ENCODE results near the gene MYO18A.

MYO18A gene

DNA sequence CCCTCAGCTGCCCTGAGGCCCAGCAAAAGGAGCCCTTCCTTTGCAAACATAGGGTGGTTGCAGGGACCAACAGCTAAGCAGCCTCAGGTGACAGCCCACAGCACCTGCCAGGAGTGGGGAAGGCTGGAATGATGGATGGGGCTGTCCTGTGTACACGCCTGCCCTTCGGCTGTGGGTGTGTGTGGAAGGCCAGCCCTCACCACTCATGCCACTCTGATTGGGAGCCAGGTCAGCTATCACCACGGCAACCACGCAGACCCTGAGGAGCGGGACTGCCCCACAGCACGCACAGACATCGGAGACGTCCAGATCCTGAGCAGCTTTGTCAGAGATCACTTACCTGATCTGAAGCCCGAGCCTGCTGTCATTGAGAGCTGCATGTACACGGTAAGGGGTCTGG is 125.4 kb downstream of the MYO18A start:
- no peak for DNase-seq (ENCODE audit: low spot score)

DNA sequence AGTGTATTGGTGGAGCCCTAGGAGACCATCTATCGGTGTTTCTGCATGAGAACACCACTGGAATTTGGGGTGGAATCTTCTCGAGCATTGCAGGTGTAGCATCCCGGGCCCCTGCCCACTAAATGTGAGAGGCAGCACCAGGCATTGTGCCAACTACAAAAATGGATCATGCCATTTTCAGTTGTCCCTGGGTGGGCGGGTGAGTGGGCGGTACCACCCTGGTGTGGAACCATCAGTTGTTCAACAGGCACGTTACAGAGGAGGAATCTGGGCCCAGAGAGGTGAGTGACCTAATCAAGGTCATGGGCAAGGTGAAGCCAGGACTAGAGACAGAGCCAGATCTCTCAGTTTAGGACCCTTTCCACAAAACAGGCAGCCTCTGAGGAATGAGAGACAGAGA is 128.5 kb downstream of the MYO18A start:
- DNase-seq (ENCODE audit: low spot score) = no peak

DNA sequence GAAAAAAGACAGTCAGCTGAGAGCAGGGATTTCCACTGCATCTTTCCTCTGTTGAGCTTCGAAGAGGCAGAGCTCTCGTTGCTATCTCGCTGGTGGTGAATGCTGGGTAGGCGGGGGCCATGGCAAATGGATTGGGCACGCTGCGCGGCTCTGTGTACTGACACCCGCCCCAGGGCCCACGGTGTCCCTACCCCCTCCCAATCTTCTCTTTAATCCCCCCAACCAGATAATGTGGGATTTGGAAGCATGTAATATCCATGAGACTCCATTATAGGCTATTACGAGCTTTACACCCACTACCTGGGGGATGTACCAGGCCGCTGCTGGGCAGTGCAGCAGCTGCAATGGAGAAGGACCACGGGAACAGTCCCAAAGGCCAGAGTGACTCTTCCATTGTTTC is 129.0 kb downstream of the MYO18A start:
- no peak for DNase-seq (ENCODE audit: low spot score)

DNA sequence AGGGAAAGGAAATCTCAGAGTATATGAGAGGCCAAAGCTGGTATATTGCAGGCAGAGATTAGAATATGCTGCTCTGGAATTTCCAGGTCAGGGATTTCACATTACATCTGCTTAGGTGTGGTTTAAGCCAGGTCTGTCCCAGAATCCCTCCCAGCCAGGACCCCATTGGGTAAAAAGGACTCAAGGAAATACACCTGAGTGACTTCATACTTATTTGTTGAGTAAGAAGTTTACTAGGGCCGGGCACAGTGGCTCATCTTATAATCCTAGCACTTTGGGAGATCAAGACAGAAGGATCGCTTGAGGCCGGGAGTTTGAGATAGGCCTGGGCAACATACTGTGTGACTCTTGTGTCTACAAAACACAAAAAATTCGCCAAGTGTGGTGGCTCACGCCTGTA is 130.0 kb downstream of the MYO18A start:
- no peak for DNase-seq (ENCODE audit: low spot score)

DNA sequence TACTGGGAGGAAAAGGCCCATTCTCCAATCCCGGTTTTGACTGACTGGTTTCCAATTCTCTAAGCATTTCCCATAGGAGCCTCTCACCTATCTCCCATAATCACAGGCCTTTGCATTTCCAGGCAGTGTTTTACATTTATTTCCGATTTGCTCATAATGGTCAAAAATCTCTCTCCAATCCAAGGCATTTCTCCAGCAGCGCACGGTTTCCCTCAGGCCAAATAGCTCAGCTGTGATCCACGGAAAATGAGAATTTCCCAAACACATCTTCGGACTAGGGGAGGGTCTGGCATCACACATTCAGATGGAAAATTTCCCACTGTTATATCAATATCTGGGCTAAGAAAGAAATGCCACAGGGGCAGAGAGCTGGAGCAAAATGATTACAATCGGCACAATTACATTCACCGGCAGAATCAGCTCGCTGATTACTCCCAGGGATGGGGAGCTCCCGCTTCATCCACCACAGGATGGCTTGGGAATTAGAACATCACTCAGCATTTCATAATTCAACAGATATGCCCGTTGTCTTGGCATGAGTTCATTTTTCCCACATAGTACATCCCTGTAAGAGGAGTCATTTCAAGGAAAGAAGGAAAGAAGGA is 130.6 kb downstream of the MYO18A start:
- DNase-seq (ENCODE audit: low spot score) = no peak

DNA sequence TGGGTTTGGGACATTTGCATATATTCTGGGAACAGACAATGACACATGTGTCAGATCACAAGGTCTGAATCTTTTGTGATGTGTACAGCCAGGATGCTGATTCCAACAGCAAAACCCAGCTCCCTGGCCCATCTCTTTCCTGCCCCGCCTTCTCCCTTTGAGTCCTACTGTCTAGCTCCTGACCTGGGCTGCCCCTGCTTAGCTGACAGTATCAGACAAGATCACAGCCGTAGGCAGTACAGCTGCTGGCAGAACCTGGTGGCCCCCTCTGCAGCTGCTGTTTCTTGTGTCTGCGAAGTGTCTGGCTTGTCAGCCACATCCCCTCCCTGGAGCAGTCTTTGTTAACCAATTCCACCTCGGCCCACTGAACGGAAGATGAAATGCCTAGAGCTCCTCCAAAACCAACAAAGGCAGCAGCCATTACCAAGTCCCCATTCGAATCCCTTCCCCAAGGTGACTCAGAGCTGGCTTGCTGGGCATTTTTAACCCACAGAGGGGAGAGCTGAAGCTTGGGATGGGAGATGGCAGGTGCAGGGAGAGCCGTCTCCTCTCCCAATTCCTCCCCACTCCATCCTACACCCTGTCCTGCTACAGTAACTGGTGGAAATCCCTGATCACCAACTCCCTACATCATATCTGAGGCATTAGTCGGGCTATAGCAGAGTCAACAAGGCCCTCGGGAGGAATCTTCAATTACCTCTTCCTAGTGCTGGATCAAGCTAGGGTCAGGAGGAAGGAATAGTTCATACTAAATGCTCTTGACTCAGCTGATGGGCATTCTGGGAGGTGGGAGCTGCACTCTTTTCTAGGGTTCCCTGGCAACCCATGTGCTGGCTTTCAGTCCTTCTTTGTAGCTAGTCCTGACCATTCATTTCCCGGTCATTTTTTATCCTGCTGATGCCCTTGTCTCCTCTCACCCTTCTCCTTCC is 131.5 kb downstream of the MYO18A start:
- no peak for DNase-seq (ENCODE audit: low spot score)

DNA sequence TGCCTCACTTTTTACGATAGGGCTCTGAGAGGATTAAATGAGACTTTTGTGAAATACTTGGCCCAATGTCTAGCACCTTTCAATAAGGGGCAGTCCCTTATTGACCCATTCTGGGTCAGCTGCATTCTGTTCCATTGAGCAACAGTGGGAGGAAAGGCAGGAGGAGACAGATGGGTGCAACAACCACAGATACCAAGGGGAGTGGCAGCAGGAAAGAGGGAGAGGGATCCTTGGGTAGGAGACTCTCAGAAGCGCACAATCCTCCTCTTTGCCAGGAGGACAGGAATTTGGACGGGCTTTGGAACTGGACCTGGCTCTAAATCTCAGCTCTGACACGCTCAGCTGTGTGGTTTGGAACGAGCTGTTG is 133.7 kb downstream of the MYO18A start:
- DNase-seq (ENCODE audit: low spot score) = no peak

DNA sequence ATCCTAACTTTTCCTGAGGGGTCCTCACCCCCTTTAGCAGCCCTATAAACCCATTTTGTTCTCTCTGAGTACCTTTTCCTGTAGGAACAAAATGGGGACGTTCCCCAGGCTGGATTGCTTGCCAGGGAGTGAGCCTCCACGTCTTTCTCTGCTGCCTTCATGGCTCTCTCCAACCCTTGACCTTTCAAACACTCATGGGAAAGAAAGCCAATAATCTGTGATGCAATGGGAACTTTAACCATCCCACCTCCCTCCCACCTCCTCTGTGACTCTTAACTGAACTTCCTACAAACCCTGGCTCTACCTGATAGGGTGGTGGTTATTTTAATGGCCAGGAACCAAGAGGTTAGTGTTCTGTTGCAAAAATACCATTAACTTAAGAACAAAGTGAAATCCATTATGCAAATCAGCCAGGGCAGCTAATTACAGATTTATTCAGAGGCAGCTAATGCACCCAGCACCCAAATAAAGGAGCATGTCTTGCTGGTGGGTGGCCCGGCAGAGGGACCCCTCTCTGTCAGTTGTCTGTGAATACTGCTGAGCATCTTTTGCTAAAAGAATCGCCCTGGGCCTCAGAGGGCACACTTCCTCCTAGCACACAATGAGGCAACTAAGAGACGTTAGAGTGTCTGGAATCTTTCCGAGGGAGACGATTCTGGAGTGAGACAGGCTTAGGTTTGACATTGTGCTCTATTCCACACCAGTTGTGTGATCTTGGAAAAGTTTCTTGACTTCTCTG is 134.3 kb downstream of the MYO18A start:
- no peak for DNase-seq (ENCODE audit: low spot score)

DNA sequence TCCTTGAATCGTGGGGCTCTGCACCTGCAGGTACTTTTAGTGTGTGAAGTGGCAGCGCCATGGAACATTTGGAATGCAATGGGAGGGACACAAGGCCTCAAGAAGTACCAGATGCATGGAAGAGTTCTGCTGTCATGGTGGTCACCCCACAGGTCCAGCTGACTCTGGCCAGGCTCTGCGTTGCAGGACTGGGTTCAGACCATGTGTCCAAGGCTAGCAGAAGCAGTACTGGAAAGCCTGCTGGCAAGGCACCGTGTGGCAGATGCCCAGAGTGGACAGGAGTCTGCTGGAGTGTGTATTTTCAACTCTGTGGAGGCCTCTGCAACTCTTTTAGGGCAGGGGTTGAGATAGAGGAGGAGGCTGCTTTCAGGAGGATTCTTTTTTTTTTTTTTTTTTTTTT is 135.2 kb downstream of the MYO18A start:
- no peak for DNase-seq (ENCODE audit: low spot score)

DNA sequence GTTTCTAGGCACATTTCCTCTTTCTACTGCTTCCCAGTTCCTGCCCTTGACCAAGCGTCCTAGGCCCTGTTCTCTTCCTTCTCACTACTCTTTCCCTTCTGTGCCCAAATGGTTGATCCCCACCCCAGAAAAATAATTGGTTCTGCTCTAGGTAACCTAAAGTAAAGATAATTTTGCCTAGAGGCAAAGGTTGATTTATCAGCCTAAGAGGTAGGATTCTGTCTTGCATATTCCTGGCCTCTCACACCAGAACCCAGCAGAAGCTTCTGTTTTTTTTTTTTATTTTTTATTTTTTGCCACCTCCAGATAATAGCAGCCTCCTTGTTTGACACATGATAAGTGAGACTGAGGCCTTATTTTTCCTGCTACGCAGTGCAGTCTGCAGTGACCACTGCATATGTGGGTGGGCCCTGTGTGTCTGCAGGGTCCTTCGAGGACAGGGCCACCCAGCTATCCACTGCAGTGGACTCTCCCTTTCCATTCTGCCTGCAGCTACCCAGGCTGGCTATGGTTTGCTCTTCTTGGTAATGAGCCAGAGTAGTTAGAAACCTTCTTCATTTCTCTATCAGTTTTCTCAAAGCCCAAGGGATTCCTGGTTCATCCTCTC is 136.6 kb downstream of the MYO18A start:
- DNase-seq (ENCODE audit: low spot score) = no peak

DNA sequence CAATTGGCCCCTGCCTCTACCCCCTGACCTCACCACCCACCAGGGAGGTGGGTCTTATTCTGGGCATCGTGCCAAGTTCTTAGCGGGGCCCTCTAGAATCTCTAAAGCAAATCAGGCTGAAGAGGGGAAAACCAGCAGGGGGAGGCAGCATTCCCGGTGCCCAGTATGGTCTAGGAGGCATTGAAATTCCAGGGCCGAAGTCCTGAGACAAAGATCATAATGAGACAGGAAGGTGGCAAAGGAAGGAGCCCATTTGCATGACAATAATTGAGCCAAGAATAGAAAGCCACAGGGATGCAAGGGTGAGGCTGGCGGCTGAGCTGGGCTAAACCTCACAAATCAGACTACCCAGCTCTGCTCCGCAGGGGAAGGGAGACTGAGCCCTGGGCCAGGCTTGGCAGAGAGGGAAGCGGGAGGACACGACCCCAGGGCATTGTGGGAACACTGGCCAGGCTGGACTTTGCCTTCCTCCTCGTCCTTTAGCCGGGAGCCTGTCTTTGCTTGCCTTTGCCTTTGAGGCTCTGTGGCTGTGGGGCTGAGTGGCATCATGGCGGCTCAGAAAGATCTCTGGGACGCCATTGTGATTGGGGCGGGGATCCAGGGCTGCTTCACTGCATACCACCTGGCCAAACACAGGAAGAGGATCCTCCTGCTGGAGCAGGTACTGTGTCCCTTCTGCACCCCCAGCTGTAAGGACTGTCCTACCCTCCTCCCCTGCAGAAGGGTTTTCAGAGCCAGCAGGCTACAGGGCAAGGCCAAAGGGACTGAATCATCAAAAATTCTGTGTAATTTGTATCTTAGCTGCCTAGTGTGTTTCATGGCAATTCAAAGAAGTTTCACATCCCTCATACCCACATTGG is 137.3 kb downstream of the MYO18A start, which contains the start of gene PIPOX:
TSS of gene PIPOX (plus strand) at position 463 of the 860 bp plus-strand sequence. CDS start at position 548, 85 bp downstream.
- no peak for DNase-seq (ENCODE audit: low spot score)

DNA sequence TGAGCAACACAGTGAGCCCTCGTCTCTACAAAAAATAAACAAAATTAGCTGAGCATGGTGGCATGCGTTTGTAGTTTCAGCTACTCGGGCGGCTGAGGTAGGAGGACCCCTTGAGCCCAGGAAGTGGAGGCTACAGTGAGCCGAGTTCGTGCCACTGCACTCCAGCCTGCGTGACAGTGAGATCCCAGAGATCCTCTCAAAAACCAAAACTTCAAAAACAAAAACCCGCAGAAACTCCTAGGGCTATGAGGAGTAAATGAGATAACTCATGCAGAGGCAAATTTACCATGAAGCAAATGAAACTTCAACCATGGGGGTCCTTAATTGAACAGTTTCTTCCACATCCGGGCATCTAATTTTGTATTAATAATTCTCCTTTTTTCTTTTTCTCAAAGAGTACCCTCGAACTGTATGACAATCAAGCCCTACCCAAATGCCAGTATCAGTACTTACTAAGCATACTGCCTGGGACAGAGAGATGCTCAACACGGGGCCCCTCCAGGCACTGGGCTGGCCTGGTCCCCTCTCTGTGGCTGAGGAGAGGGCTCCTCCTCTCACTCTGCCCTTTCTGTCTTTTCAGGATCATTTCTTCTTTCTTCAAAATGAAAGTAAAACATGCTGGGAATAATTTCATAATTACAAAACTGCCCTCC is 138.0 kb downstream of the MYO18A start:
- no peak for DNase-seq (ENCODE audit: low spot score)

DNA sequence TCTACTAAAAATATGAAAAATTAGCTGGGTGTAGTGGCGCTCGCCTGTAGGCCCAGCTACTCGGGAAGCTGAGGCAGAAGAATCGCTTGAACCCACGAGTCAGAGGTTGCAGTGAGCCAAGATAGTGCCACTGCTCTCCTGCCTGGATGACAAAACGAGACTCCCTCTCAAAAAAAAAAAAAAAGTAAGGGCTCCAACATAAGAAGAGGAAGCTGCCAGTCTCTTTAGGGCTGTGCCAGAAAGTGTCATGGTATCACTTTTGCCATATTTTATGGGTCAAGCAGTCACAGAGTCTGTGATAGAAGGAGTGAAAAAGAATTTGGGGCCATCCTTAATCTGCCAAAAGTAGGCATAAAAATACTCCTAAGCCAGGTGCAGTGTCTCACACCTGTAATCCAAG is 138.6 kb downstream of the MYO18A start:
- DNase-seq (ENCODE audit: low spot score) = no peak

DNA sequence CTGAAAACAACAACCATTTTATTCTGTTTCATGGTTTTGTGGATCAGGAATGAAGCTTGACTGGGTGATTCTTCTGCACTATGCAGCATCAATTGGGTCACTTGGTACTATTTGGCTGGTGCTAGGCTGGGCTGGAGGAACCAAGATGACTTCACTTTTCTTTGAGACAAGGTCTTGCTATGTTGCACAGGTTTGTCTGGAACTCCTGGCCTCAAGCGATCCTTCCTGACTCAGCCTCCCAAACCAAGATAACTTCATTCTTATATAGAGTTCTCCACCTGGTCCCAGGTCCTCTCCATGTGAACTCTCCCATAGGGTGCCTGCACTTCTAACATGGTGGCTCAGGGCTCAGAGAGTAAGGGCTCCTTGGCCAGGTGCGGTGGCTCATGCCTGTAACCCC is 139.1 kb downstream of the MYO18A start:
- no peak for DNase-seq (ENCODE audit: low spot score)

DNA sequence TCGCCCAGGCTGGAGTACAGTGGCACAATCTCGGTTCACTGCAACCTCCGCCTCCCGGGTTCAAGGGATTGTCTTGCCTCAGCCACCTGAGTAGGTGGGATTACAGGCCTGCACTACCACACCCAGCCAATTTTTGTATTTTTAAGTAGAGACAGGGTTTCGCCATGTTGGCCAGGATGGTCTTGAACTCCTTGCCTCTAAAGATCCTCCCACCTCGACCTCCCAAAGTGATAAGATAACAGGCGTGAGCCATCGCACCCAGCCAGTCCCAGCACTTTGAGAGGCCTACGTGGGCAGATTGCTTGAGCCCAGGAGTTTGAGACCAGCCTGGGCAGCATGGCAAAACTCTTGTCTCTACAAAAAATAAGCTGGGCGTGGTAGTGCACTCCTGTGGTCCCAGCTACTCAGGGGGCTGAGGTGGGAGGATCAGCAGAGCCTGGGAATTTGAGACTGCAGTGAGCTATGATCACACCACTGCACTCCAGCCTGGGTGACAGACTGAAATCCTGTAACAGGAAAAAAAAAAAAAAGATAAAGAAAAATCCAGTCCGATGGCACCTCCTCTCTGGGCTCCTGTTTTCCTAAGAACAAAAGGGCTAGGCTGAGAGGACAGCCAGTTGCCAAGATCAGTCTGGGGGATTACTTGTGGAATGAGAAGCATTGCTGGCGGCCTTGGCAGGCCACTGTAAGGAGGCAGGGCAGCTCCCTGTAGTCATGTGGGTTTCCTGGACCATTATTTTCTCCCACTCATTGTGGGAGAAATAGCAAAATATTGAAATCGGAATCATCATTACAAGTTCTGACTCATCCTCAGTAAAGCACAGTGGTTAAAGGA is 140.2 kb downstream of the MYO18A start:
- no peak for DNase-seq (ENCODE audit: low spot score)

DNA sequence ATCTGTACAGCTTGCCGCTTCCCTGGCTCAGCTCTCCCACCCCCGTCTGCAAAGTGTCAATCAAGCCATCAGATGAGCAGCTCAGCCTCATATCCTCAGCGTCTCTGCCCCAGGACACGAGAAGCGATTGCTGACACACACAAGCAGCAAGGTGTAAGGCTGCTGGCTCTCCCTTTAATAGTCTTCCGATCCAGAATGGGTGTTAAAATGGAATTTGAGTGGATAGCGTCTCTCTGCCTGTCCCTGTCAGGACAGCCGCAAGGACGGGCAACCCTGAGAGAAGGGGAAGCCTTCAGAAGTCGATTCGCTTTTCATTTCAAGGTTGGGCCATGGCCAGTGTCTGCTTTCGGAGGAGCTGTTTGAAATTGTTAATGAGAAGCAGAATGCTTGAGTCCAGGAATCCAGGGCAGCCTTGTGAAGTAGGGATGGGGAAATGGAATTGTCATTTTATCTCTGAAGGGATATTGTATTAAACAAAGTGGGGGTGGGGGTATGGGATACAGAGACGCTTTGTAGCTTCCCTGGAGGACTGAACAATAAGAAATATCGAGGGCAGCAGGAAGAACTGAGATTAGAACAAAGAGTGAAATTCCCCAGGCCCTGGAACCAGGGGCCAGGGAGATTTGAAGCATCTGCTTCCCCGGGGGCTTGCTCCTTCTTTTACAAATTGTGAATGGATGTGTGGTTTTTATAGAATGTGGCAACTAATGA is 142.0 kb downstream of the MYO18A start:
- DNase-seq (ENCODE audit: low spot score) = no peak

DNA sequence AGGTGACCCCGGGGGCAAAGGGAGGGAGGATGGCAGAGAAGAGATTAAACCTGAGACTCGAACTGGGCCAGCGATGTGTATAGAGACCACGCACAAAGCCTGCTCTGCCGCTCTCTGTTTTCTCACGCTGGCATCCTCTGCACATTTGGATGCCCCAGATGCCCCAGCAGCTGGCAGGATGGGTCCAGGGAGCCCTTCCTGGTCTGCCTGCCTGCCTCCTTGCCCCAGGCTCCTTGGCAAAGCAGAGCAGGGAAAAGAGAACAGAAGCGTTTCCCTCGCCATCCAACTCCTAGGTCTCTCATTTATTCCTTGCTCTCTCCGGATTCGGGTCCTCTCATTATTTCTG is 142.5 kb downstream of the MYO18A start:
- no peak for DNase-seq (ENCODE audit: low spot score)

DNA sequence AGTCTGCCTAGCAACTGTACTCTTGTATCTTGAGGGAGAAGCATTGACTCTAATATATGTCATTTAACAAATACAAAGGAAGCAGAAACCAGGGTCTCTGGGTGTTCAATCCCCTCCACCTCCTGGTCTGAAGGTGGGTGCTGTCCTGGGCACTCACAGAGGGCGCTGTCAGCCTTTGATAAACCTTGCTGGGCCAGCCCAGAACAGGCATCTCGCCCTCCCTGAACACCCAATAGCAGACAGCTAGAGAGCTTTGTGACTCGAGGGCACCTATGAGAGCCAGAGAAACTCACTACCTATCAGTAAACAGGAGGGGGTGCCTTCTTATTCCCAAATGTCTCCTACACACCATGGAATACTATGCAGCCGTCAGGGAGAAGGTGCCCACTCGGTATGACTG is 143.6 kb downstream of the MYO18A start:
- no peak for DNase-seq (ENCODE audit: low spot score)

DNA sequence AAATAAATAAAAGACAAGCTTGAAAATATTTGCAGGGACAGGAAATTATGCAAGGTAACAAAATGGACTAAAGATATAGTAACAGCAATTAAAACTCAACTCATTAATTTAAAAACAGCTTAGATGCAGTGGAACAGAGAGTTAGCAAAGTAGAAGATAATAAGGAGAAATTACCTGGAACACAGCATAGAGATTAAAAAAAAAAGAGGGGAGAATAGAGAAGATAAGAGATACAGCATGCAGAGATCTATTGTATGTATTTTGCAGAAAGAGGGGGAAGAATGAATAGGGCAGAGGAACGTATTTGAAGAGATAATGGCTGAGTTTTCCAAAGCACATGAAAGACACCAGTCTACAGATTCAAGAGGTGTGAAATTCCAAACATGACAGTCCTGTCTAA is 145.7 kb downstream of the MYO18A start:
- DNase-seq (ENCODE audit: low spot score) = no peak

DNA sequence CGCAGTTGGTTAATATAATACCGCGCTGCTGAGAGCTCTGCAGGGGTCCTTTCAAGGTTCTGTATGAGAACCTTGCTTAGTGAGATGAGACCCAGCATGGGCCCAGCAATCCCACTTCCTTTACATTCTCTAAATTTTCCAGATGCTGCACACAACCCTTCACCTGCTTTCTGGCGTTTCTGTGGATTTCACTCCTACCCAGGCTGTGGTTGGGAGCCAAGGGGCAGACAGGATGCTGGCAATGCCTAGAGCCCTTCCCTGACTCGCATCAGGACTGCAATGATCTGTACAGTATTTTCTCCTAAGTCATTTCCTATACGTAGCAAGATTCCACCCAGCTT is 147.4 kb downstream of the MYO18A start:
- DNase-seq (ENCODE audit: low spot score) = no peak
